GM18870 (cell line): ENCODE results near the gene EXOC8.

Experiments used
- ATAC-seq: cut with Tn5 transposase; IDR thresholded peaks from one replicate; pipeline ENCODE4 v1.9.1; 2021; ENCODE audit warnings: moderate library complexity; ENCODE audit not compliant: unreplicated experiment

Gene EXOC8

DNA sequence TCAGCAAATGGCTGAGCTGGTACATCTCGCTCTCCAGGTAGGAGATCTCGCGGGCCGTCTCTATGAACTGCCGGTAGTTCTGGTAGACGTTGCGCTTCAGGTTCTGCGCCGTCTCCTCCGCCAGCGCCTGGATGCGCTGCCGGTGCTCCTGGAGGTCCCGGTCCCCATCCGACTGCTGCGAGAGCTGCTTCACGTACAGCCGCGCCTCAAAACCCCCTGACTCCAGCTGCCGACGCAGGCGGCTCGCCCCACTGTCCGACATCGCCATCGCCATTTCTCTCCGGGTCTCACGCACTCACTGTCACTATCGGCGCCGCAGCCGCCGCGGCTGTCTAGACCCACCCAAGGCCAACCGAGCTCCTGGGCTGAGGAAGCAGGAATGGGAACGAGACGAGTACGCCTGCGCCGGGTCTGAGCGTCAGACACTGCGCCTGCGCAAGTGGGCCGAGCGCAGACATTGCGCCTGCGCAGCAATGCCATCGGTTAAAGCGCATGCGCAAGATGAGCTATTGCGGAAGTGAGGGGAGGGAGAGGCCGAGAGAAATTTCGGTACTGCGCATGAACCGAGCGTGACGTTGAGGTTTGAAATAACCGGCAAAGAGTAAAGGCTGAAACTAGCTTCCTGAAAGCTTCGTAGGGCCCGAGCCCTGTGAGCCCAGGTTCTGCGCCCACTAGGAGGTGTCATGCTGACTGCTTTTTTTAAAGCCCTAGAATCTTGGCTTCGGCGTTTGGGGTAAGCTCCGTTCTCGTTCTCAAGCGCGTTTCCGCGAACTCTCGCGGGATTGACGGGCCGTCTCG is at the start of gene EXOC8:
EXOC8 (minus strand) TSS at position 381 of the 798 bp plus-strand sequence; CDS start at position 274, 107 bp downstream.
- peak; percentile 83 for ATAC-seq

DNA sequence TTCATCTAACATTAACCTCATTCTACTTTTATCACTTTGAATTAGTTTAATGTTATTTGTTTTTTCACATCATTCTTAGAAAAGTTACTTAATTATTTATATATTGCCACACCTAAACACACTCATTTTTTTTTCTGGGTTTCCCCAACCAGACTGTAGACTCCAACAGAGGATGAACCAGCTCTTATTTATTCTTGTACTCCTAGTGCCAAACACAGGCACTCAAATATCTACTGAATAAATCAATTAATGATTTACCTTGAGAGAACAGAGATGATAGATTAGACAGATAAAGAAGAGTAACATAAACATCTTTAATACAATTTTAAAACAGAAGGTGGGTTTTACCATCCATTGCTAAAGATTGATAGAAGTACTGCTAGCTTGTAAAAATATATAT is 48.8 kb upstream of the EXOC8 start:
- ATAC-seq, result no peak

- no peak for ATAC-seq
These were observed 47.7 kb upstream of the EXOC8 start for GRCh38 chr1:231385416-231385748.

- no peak for ATAC-seq
These were observed 47.2 kb upstream of the EXOC8 start for GRCh38 chr1:231384696-231385415.

DNA sequence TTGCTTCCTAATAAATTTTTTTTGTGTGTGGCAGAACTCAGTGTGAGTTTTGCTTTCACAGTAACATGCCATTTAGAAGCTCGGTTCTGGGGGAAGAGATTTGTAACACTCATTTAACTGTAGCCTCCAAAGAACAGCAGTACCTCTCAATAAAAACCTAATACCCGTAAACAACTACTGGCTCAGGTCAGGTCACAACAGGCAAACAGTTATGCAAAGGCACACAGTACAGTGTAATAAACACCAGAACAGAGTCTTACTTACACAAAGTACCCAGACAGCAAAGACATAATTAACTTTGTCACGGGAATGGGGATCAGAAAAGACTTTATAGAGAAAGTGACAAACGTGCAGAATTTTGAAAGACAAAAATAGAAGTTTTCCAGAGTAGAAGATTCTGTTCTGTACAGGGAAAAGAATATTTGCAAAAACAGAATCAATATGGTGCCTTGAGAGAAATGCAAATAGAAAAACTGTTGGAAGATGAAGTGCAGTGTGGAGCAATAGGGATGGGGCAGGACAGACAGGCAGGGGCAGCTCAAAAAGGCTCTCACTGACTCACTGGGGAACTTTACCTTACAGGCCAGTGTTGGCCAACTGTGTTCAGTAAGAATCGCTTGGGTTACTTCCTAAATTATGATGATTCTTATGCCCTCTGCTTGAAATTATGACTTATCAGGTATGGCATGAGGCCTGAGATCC is 45.7 kb upstream of the EXOC8 start:
- no peak for ATAC-seq

GRCh38 chr1:231382426-231382825 is 44.8 kb upstream of the EXOC8 start:
- ATAC-seq, result no peak

DNA sequence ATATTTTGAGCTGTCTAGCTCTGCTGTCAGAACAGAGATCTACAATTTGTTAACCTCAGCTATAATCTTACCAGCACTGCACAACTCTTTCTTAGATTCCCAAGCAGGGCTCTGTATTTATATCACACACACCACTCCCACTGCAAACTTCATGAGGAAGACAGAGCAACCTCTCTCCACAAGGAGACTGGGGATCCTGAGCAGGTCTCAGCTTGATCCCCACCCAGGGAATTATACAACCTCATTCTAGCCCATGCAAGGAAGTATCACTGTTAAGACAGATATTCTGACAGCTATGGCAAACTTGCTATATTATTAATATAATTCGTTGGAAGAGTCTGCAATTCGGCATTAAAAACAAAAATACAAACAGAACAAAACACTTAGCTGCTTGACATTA is 44.1 kb upstream of the EXOC8 start:
- ATAC-seq, result no peak

DNA sequence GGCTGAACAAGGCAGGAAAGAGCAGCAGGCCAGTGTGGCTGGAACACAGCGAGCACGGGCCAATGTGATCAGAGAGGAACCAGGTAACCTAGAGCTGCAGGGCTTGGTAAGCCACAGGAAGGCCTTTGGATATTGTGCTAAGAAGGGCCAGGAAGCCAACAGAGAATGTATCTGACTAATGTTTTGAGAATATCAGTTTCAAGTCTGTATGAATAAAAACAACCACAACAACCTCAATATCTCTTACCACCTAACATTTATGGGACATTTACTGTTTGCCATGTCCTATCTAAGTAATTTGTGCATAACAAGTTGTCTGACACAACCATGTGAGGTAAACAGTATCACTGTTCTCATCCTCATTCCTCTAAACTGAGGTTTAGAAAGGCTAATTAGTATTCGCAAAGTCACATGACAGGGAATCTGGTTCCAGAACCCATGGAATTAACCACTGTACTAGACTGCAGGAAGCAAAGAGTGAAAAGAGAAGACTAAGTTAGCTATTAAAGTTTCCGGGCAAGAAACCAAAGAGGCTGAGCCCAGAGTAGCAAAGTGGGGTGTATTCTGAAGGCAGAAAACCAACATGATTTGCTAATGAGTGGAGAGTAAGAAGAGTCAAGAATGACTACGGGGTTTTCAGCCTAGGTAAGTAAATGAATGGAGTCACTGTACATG is 39.4 kb upstream of the EXOC8 start:
- ATAC-seq, result peak; percentile 64

GRCh38 chr1:231376101-231376500 is 38.4 kb upstream of the EXOC8 start:
- ATAC-seq, result no peak

DNA sequence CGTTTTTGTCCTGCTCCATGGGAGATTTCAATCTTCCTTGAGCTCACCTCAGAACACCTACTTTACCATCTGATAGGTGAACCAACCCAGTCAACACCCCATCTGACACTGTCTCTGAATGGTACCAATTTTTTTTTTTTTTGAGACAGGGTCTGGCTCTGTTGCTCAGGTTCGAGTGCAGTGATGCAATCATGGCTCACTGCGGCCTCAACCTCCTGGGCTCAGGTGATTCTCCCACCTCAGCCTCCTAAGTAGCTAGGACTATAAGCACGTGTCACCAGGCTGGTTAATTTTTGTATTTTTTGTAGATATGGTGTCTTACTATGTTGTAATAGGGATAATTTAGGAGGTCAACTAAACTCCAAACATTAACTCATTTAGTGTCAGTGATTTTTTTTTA is 36.7 kb upstream of the EXOC8 start:
- no peak for ATAC-seq

DNA sequence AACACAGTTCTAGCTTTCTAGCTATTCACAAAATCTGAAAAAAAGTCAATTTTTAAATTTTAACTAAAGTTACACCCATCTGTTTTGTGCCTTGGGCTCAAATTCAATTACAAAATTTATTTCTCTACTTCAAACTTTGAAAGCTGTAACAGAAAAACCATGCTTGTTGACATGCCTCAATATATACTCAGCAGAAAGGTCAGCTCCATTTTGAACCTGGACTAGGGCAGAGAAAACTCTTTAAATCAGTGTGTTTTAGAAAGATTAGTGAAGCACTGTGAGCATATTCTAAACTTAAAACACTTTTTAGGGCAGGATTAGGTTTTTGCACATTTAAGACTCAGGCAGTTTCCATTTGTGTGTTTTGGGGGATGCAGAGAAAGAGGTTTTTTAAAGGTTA is 34.8 kb upstream of the EXOC8 start:
- ATAC-seq, result no peak

GRCh38 chr1:231369282-231369681 is 31.6 kb upstream of the EXOC8 start:
- ATAC-seq, result no peak

DNA sequence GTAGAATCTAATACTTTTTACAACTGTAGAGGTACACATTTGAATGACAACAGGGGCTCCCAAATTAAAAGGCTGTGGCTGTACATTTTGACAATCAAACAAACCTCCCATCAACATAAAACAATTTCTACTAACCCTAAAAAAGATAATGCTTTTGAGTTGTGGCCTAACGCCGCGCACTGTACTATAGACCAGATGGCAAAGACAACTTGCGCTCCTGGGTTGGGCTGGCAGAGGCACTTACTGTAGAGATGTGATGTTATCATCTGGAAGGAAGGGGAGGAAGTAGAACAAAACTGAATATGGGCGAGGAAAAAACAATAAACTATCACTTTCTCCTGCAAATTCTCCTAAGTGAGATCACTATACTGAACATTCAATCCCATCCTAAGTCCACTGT is 26.5 kb upstream of the EXOC8 start:
- ATAC-seq, result no peak

GRCh38 chr1:231363624-231364023 is 26.0 kb upstream of the EXOC8 start:
- ATAC-seq, result no peak

- ATAC-seq, result no peak
These were observed 24.7 kb upstream of the EXOC8 start for GRCh38 chr1:231362325-231362724.

- ATAC-seq, result no peak
These were observed 21.5 kb upstream of the EXOC8 start for GRCh38 chr1:231359113-231359512.

- peak; percentile 52 for ATAC-seq
These were observed 20.2 kb upstream of the EXOC8 start for GRCh38 chr1:231357831-231358354.

DNA sequence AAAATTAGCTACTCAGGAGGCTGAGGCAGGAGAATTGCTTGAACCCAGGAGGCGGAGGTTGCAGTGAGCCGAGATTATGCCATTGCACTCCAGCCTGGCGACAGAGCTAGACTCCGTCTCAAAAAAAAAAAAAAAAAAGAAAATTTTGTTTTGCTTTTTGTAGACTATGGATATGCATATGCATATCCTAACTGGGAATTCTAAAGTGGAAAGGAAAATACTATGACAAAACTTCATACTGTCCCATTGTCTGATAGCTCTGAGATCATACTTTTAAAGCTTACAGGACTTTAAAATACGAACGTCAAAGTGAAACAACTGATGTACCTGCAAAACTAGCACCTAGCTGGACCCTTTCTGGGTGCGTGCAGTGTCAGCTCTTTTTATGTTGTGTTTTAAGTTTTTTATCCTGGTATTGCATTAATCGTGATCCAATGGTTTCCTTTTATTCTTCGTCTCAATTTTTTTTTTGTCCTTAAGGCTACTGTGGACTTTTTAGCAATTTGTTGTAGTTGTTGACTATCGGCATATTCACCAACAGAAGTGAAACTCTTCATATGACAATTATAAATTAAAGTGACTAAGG is 19.6 kb upstream of the EXOC8 start:
- ATAC-seq, result no peak

- no peak for ATAC-seq
These were observed 17.5 kb upstream of the EXOC8 start for GRCh38 chr1:231355171-231355570.

GRCh38 chr1:231354330-231355020 is 16.8 kb upstream of the EXOC8 start:
- no peak for ATAC-seq
